Liver (tissue), 9 donors: ENCODE measurements around the gene ATG16L1. TPM values are rescaled to one million over a fixed set of nuclear protein-coding genes. Genes with fewer than 3 reads are reported as not detected.

Source experiments
- DNase-seq: peaks from one replicate; pipeline ENCODE4 v3.0.0-alpha.2; 2017; ENCODE audit warnings: low spot score
- H3K27ac ChIP-seq, 2 donors: one replicate each; pipeline ENCODE4 v1.7.0; 2013; ENCODE audit warnings: inconsistent platforms in 2 of 2, low read length in 2 of 2, control low read depth in 1 of 2, low read depth in 1 of 2, mild to moderate bottlenecking in 1 of 2
- H3K27me3 ChIP-seq, 4 donors: one replicate each; pipeline versions ENCODE4 v1.6.1 to v1.7.0; 2013; ENCODE audit warnings: low read length in 3 of 4, inconsistent platforms in 1 of 4, mild to moderate bottlenecking in 1 of 4, moderate library complexity in 1 of 4; ENCODE audit not compliant: control insufficient read depth in 4 of 4, insufficient read depth in 4 of 4
- H3K36me3 ChIP-seq, 4 donors: one replicate each; pipeline versions ENCODE4 v1.6.1 to v1.7.0; 2013; ENCODE audit warnings: low read length in 3 of 4, mild to moderate bottlenecking in 3 of 4, low read depth in 1 of 4, moderate library complexity in 1 of 4; ENCODE audit not compliant: control insufficient read depth in 4 of 4, insufficient read depth in 3 of 4
- H3K4me1 ChIP-seq, 4 donors: one replicate each; pipeline versions ENCODE4 v1.6.1 to v1.7.0; 2013; ENCODE audit warnings: low read length in 3 of 4, mild to moderate bottlenecking in 3 of 4, moderate library complexity in 1 of 4; ENCODE audit not compliant: control insufficient read depth in 4 of 4, insufficient read depth in 4 of 4
- H3K4me3 ChIP-seq, 3 donors: one replicate each; pipeline versions ENCODE4 v1.6.1 to v1.7.0; 2013; ENCODE audit warnings: low read length in 3 of 3, control low read depth in 1 of 3, low read depth in 1 of 3, mild to moderate bottlenecking in 1 of 3
- H3K9ac ChIP-seq, 2 donors: one replicate each; pipeline ENCODE4 v1.7.0; 2013; ENCODE audit warnings: low read length in 2 of 2, mild to moderate bottlenecking in 2 of 2, moderate library complexity in 2 of 2, control low read depth in 1 of 2, low read depth in 1 of 2
- H3K9me3 ChIP-seq, 4 donors: one replicate each; pipeline versions ENCODE4 v1.6.1 to v1.7.0; 2013; ENCODE audit warnings: low read length in 3 of 4; ENCODE audit not compliant: control insufficient read depth in 4 of 4
- EGR1 ChIP-seq, 2 donors: IDR thresholded peaks; 2 replicates each; pipeline ENCODE4 v1.6.1; 2016 to 2018; ENCODE audit warnings: antibody characterized with exemption in 2 of 2, low read depth in 2 of 2
- FOXA1 ChIP-seq: IDR thresholded peaks from 2 replicates; pipeline ENCODE4 v1.6.1; 2016; ENCODE audit warnings: antibody characterized with exemption
- FOXA2 ChIP-seq: IDR thresholded peaks from 2 replicates; pipeline ENCODE4 v1.6.1; 2016; ENCODE audit warnings: antibody characterized with exemption
- GABPA ChIP-seq, 2 donors: IDR thresholded peaks in 1 of 2; conservative IDR thresholded peaks in 1 of 2; 2 replicates each; pipeline ENCODE4 v1.6.1; 2016; ENCODE audit warnings: antibody characterized with exemption in 2 of 2, mild to moderate bottlenecking in 1 of 2, moderate library complexity in 1 of 2
- HNF4A ChIP-seq, 2 donors: conservative IDR thresholded peaks; 2 replicates each; pipeline ENCODE4 v1.6.1; 2016; ENCODE audit warnings: antibody characterized with exemption in 2 of 2, mild to moderate bottlenecking in 2 of 2
- HNF4G ChIP-seq: IDR thresholded peaks from 2 replicates; pipeline ENCODE4 v1.6.1; 2016; ENCODE audit warnings: antibody characterized with exemption
- JUND ChIP-seq, 2 donors: IDR thresholded peaks; 2 replicates each; pipeline ENCODE4 v1.6.1; 2016; ENCODE audit warnings: antibody characterized with exemption in 2 of 2
- MAX ChIP-seq: IDR thresholded peaks from 2 replicates; pipeline ENCODE4 v1.6.1; 2016; ENCODE audit warnings: antibody characterized with exemption
- NR2F2 ChIP-seq: IDR thresholded peaks from 2 replicates; pipeline ENCODE4 v1.6.1; 2016; ENCODE audit warnings: antibody characterized with exemption
- RAD21 ChIP-seq, 2 donors: IDR thresholded peaks; 2 replicates each; pipeline ENCODE4 v1.6.1; 2016; ENCODE audit warnings: antibody characterized with exemption in 2 of 2, mild to moderate bottlenecking in 2 of 2
- REST ChIP-seq: IDR thresholded peaks from 2 replicates; pipeline ENCODE4 v1.6.1; 2016; ENCODE audit warnings: antibody characterized with exemption, mild to moderate bottlenecking
- RXRA ChIP-seq, 2 donors: IDR thresholded peaks; 2 replicates each; pipeline ENCODE4 v1.6.1; 2017 to 2018; ENCODE audit warnings: antibody characterized with exemption in 2 of 2, mild to moderate bottlenecking in 1 of 2
- SP1 ChIP-seq: IDR thresholded peaks from 2 replicates; pipeline ENCODE4 v1.6.1; 2018; ENCODE audit warnings: antibody characterized with exemption, mild to moderate bottlenecking
- TAF1 ChIP-seq: conservative IDR thresholded peaks from 2 replicates; pipeline ENCODE4 v1.6.1; 2016; ENCODE audit warnings: antibody characterized with exemption, mild to moderate bottlenecking
- YY1 ChIP-seq: IDR thresholded peaks from 2 replicates; pipeline ENCODE4 v1.6.1; 2016; ENCODE audit warnings: antibody characterized with exemption, mild to moderate bottlenecking
- ZBTB33 ChIP-seq: IDR thresholded peaks from 2 replicates; pipeline ENCODE4 v1.6.1; 2016; ENCODE audit warnings: antibody characterized with exemption
- WGBS: extraction: QIAGEN DNeasy Blood & Tissue Kit; methylation state at CpG from one replicate; pipeline ENCODE4 v1.1.7; 2013; 5-methylcytosine and 5-hydroxymethylcytosine counted together
- polyA plus RNA-seq, 2 donors: library from polyadenylated mRNA; stranded (reverse) in 1 of 2; unstranded in 1 of 2; fragments of 200-250 nt in 1 of 2; fragments of >200 nt in 1 of 2; fragmentation: Nextera tagmentation in 1 of 2; extraction: Ambion mirVana in 1 of 2; gene quantifications; one replicate each; pipeline versions ENCODE4 v1.2.1 to v1.2.3, GENCODE V29; 2013 to 2015
- total RNA-seq, 2 donors: library from RNA; depleted of rRNA; stranded (reverse); fragments of >200 nt; gene quantifications; one replicate each; pipeline ENCODE4 v1.2.3, GENCODE V29; 2014
- TF ChIP-seq, protein P1 (sequence below): IDR thresholded peaks from 2 replicates; pipeline ENCODE4 v1.6.1; 2016; ENCODE audit warnings: antibody characterized with exemption
- TF ChIP-seq, protein P2 (sequence below): fragments of 150-350 bp; IDR thresholded peaks from 2 replicates; pipeline ENCODE4 v1.5.1; 2017; ENCODE audit warnings: improper control_type of control experiment, low read depth, low read length; ENCODE audit not compliant: missing input control
- donor health status: healthy.
- donor health status: healthy.
- donor health status: healthy.
- donor health status: healthy.
- donor health status: healthy.

The ATG16L1 gene
- total and polyA plus RNA-seq, 4 donors: 6.4 to 22.8 (median 15.7) TPM

DNA sequence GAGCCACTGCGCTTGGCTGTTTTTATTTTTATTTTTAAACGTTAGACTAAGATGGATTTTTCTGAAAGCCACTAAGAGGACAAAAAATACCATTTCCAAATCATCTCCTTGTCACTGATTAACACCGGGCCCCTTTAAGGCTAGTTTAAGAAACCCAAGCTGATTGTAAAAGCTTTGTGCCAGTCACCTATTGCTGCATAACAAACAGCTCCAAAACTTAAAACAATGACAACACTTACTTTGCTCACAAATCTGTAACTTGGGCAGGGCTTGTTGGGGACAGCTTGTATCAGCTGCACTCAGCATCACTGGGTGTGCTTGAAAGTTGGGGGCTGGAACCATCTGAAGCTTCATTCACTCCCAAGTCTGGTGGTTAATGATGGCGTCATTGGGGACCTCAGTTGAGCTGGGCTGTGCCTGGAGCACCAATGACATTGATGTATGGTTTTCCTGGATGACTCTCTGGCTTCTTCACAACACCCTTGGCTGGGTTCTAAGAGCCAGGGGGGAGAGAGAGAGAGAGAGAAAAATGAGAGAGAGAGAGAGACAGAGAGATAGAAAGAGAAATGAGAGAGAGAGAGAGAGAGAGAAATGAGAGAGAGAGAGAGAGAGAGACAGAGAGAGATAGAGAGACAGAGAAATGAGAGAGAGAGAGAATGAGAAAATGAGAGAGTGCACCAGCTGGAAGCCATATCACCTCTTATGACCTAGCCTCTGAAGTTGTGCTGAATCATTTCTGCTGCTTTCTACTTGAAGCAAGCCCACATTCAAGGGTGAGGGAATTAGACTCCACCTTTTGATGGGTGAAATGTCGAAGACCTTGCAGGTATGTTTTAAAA lies 26.0 kb upstream of the ATG16L1 start:
- Histone ChIP-seq H3K4me1 (no peaks in the 10 kb centered on the region), H3K4me3 (no peak overlapping the region), H3K27me3 (no peaks in the 10 kb centered on the region), H3K27ac (no peak overlapping the region), H3K9ac (no peak overlapping the region), H3K9me3 (no peaks in the 10 kb centered on the region), H3K36me3 (no peaks in the 10 kb centered on the region)
- no peak for TF ChIP-seq YY1
- TF ChIP-seq, protein P1, sequence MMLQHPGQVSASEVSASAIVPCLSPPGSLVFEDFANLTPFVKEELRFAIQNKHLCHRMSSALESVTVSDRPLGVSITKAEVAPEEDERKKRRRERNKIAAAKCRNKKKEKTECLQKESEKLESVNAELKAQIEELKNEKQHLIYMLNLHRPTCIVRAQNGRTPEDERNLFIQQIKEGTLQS: no peak
- TF ChIP-seq GABPA (IDR thresholded peaks at IDR 0.05 in 1 of 2, conservative IDR thresholded peaks at IDR 0.05 in 1 of 2): no peak
- no peak for TF ChIP-seq HNF4A (conservative IDR thresholded peaks at IDR 0.05)
- TF ChIP-seq MAX: no peak
- TF ChIP-seq RXRA (IDR thresholded peaks at IDR 0.05): no peak
- no peak for TF ChIP-seq SP1
- TF ChIP-seq REST: no peak
- TF ChIP-seq RAD21 (IDR thresholded peaks at IDR 0.05): no peak
- no peak for TF ChIP-seq JUND (IDR thresholded peaks at IDR 0.05)
- TF ChIP-seq FOXA1: no peak
- no peak for TF ChIP-seq TAF1
- no peak for TF ChIP-seq ZBTB33
- TF ChIP-seq, protein P2, sequence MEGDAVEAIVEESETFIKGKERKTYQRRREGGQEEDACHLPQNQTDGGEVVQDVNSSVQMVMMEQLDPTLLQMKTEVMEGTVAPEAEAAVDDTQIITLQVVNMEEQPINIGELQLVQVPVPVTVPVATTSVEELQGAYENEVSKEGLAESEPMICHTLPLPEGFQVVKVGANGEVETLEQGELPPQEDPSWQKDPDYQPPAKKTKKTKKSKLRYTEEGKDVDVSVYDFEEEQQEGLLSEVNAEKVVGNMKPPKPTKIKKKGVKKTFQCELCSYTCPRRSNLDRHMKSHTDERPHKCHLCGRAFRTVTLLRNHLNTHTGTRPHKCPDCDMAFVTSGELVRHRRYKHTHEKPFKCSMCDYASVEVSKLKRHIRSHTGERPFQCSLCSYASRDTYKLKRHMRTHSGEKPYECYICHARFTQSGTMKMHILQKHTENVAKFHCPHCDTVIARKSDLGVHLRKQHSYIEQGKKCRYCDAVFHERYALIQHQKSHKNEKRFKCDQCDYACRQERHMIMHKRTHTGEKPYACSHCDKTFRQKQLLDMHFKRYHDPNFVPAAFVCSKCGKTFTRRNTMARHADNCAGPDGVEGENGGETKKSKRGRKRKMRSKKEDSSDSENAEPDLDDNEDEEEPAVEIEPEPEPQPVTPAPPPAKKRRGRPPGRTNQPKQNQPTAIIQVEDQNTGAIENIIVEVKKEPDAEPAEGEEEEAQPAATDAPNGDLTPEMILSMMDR: no peak
- no peak for TF ChIP-seq EGR1 (IDR thresholded peaks at IDR 0.05; ENCODE audit: low read depth in 2 of 2)
- no peak for TF ChIP-seq HNF4G
- no peak for TF ChIP-seq NR2F2
- no peak for TF ChIP-seq FOXA2
- no peak for DNase-seq
- 84% methylated on average over 5 of the region's 5 CpGs for WGBS
